Activated CD8-positive, alpha-beta memory T cell treated with anti-CD3 and anti-CD28 coated beads, Interleukin-2, amount 50 U/mL, for 24 hours (primary cell): ENCODE measurements around the gene RS1.

ENCODE experiments used
- DNase-seq: peaks from one replicate; pipeline ENCODE4 v3.0.0-alpha.2; 2020; ENCODE audit errors: extremely low read depth

Gene RS1

GRCh38 chrX:18672008-18672407, at the start of gene RS1:
Gene RS1 (minus strand): TSS chrX:18672108. CDS start chrX:18672068, 40 bp downstream.
- DNase-seq: no peak

GRCh38 chrX:18719852-18720251, 47.9 kb upstream of the RS1 start:
- no peak for DNase-seq

GRCh38 chrX:18714910-18715309, 43.0 kb upstream of the RS1 start:
- DNase-seq: no peak

- DNase-seq: no peak
Measured at GRCh38 chrX:18709833-18710232, 37.9 kb upstream of the RS1 start.

GRCh38 chrX:18707426-18708049, 35.6 kb upstream of the RS1 start, which contains the start of gene PPEF1:
Gene PPEF1 (plus strand): TSS chrX:18707645. CDS start chrX:18707781, 136 bp downstream.
- no peak for DNase-seq

- no peak for DNase-seq
Measured at GRCh38 chrX:18702362-18703195, 30.7 kb upstream of the RS1 start.

GRCh38 chrX:18701621-18702361, 29.9 kb upstream of the RS1 start:
- no peak for DNase-seq

GRCh38 chrX:18698737-18699650, 27.1 kb upstream of the RS1 start:
- DNase-seq: no peak

GRCh38 chrX:18696653-18697052, 24.7 kb upstream of the RS1 start:
- DNase-seq: no peak

GRCh38 chrX:18692541-18692940, 20.6 kb upstream of the RS1 start:
- no peak for DNase-seq

- DNase-seq: no peak
Measured at GRCh38 chrX:18691431-18691830, 19.5 kb upstream of the RS1 start.

- DNase-seq: no peak
Measured at GRCh38 chrX:18687856-18688495, 16.1 kb upstream of the RS1 start.

- DNase-seq: no peak
Measured at GRCh38 chrX:18682979-18683387, 11.1 kb upstream of the RS1 start.

- no peak for DNase-seq
Measured at GRCh38 chrX:18681996-18682395, 10.1 kb upstream of the RS1 start.

GRCh38 chrX:18677161-18677869, 5.4 kb upstream of the RS1 start:
- DNase-seq: no peak

- no peak for DNase-seq
Measured at GRCh38 chrX:18676470-18676869, 4.6 kb upstream of the RS1 start.

GRCh38 chrX:18676050-18676449, 4.1 kb upstream of the RS1 start:
- DNase-seq: no peak

- peak; percentile 29 for DNase-seq
Measured at GRCh38 chrX:18674788-18675735, 3.2 kb upstream of the RS1 start.

- DNase-seq: no peak
Measured at GRCh38 chrX:18674417-18674787, 2.5 kb upstream of the RS1 start.
